CMK (cell line): Measurements from ENCODE around the gene KCNK7.
"Not testable (repeated sequence)": the region's sequence is repeated elsewhere in the genome, so short reads cannot be mapped to it uniquely, and the experiment has no call there.

ENCODE experiments used
- DNase-seq: peaks from one replicate; pipeline ENCODE4 v3.0.0-alpha.2; 2010; ENCODE audit warnings: low read depth

KCNK7 gene

DNA sequence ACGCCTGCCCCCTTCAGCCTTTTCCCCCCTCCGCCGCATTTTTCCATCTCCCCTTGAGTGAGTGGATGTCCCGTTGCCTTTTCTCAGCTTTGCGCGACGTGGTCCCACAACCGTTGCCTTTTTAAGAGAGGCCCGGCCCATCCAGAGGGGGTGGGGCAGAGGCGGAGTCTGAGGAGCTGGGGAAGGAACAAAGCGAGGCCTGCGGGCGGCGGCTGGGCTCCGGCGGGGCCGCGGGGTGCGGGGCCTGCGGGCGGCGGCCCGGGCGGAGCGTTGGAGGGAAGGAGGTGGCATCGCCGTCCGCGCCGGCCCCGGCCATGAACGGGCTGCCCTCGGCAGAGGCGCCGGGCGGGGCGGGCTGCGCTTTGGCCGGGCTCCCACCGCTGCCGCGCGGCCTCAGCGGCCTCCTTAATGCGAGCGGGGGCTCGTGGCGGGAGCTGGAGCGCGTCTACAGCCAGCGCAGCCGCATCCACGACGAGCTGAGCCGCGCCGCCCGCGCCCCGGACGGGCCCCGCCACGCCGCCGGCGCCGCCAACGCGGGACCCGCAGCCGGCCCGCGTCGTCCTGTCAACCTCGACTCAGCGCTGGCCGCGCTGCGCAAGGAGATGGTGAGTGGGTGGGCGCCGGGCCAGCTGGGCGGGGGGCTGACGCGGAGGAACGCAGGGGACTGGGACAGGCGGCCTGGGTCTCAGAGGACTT is 23.1 kb downstream of the KCNK7 start, which contains the start of gene FAM89B:
FAM89B (plus strand) TSS at position 183 of the 696 bp plus-strand sequence; CDS start at position 315, 132 bp downstream.
- no peak for DNase-seq

DNA sequence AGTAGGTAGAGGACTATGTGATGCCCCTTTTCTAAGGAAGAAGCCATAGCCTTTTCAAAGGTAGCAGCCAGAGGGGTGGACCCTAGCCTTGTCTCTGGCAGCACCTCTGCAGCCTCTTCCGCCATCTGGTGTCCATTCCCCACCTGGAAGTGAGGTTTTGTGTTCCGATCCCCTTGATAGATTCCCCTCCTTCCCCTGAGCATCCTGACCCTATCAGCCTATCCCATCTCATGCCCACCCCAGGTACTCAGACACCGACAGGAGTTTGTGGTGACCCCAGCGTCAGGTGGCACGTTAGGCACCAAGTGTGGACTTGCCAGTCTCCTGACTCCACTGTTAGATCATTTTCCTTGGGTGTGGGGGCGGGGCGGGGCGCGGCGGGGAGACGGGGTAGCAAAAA is 23.7 kb downstream of the KCNK7 start:
- DNase-seq = no peak

DNA sequence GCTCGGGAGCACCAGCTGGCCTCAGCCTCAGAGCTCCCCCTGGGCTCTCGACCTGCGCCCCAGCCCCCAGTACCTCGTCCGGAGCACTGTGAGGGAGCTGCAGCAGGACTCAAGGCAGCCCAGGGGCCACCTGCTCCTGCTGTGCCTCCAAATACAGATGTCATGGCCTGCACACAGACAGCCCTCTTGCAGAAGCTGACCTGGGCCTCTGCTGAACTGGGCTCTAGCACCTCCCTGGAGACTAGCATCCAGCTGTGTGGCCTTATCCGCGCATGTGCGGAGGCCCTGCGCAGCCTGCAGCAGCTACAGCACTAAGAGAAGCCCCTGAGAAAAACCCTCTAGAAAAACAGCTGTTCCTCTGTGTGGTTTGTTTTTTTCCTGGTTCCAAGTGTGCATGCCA is 24.2 kb downstream of the KCNK7 start:
- no peak for DNase-seq

DNA sequence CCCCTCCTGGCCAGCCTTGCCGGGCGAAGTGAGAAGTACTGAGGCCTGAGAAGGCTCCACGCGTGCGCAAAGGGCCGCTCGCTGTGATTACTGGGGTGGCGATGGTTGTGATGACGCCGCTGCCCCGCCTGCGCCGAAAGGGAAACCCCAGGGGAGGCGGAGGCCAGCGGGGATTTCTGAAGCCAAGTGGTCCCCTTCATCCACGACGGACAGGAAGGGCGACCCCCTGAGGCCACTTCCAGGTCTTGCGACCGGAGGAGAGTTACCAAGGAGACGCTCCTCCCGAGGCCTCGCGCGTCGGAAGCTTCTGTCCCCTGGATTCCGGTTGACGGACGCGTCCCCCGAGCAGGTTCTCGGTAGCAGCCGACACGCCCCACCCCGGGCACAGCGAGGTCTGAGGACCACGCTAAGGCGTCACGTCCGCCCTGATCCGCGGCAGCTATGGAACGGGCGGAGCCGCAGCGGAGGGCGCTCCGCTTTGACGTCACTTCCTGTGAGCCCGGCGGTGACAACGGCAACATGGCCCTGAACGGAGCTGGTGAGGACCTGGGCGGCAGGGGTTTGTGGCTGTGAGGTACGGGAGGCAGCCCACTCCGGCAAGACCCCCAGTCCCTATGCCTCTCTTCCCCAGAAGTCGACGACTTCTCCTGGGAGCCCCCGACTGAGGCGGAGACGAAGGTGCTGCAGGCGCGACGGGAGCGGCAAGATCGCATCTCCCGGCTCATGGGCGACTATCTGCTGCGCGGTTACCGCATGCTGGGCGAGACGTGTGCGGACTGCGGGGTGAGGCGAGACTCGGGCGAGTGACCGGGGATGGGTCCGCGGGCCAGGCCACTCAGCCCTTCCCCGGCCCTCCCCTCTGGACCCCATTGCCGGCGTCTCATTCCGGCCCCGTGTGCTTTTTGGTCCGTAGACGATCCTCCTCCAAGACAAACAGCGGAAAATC is 25.4 kb downstream of the KCNK7 start, which contains the start of gene ZNRD2:
ZNRD2 (plus strand) TSS at position 505 of the 946 bp plus-strand sequence; CDS start at position 520, 15 bp downstream.
- DNase-seq = peak; percentile 99

DNA sequence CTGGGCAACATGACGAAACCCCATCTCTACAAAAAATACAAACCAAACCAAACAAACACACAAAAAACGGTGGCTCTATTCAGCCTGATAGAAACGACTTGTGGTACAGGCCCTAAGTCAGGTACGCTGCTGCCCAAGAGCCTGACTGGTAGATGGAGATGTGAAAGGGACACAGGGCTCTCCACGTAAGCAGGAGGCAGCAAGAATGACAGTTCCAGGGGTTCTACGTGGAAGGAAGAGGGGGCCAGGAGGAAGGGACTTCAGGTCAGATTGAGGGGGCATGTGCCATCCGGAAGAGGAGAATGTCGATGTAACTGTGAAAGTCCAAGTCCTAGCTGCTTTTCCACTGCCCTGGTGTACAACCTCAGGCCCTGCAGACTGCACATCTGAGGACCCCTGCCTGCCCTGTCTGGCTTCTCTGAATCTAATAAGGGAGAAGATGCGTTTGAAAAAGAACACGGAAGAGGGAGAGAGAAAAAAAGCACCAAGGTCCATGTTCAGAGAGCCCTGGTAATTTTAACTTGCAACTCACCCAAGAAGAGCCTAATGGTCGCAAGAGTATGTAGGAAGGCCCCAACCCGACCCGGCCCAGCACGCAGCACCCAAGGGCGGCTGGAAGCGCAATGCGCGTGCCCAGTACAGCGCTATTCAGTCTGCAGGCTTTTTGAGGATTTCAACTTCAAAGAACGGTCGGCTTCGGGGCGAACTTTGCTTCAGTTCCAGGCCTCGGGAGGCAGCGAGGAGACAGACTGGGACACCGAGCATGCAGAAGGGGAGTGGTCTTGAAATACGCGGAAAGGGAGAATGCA is 26.2 kb downstream of the KCNK7 start:
- no peak for DNase-seq

DNA sequence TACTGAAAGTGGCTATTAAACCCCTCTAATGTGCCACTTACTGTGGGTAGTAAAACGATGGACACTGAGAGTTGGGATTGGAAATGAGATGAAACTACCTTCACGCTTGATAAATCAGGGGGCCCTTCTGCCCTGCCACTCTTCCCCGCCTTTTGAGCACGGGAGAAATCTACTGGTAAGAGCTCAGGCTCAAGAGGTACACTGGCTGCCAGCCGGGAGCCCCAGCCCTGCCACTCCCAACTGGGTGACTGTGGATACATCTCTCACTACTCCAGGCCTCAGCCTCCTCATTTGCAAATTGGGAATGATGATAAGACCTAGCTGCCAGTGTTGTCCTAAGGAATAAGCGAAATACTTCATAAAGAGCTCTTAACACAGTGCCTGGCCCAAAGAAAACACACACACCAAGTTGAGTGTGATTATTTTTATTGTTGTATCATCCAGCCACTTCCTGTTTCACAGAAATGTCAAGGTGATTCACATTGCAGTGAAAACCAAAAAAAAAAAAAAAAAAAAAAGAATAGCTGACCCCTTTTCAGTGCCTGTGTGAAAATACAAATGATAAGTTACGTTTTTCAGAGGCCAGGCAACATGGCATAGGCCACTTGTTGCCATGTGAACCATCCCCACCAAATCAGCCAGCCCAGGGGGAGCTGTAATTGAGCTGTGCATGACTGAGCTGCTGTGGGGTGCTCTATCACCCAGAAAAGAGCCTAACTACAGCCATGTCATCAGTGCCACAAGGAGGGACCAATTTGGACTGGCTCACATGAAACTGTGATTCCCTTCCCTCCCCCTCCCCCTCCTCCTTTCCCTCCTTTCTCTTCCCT is 29.8 kb downstream of the KCNK7 start:
- DNase-seq = no peak

DNA sequence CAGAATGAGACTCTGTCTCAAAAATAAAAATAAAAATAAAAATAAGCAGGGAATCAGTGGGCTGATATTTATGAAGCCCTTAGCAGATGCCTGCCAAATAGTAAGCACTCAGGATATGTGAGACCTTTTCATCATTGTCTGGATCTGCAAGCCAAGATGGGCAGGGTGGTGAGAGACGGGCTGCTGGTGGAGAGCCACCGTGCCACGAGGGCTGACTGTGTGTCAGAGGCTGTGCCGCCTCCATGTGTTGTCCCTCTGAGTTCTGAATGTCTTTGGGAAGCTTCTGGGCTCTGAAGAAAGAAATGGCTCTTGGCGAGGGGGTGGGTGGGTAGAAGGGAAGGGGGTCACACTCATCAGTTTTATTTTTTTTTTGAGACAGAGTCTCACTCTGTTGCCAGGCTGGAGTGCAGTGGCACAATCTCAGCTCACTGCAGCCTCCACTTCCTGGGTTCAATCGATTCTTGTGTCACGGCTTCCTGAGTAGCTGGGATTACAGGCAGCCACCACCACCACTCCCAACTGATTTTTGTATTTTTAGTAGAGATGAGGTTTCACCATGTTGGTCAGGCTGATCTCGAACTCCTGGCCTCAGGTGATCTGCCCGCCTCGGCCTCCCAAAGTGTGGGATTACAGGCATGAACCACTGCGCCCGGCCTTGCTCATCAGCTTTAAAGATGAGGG is 30.6 kb downstream of the KCNK7 start:
- not testable (repeated sequence) for DNase-seq

DNA sequence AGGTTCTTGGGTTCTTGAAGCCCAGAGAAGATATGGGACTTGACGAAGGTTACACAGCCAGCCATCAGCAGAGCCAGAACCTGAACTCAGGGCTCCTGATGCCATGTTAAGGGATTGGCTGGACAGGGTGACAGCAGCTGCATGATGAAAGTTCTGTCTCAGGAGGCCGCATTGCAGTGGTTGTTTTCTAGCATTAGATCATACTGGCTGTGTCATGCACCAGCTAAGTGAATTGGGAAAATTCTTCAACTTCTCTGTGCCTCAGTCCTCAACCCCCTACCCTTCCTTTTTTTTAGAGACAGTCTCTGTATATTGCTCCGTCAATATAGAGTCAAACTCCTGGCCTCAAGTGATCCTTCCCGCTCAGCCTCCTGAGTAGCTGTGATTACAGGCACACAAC is 32.0 kb downstream of the KCNK7 start:
- no peak for DNase-seq

DNA sequence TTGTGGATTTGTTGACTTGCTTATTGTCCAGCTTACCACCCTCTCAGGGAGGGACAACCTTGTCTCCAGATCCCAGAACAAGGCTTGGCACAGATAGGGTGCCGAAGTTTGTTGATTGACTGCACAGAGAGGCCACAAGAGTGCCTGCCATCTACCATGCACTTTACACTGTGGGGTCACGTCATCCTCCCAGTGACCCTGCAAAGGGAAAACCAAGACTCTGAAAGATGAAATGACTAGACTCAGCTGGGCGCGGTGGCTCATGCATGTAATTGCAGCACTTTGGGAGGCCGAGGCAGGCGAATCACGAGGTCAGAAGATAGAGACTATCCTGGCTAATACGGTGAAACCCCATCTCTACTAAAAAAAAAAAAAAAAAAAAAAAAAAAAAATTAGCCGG is 32.8 kb downstream of the KCNK7 start:
- no peak for DNase-seq

DNA sequence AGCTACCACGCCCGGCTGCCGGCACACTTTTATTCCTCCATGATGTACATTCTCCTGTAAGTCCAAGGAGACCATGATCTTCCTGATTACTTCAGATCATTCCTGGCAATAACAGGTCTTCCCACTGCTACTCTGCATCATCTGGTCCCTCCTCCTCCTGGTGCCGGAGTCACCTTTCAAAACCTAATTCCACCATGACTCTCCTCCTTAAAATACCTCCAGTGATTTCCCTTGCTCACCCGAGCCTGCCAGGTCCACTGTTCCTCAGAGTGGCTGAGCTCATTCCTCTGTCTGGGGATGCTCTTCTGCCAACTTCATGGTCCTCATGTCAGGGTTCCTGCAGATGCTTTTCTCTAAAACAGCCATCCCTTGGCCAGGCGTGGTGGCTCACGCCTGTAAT is 33.6 kb downstream of the KCNK7 start:
- DNase-seq = no peak

DNA sequence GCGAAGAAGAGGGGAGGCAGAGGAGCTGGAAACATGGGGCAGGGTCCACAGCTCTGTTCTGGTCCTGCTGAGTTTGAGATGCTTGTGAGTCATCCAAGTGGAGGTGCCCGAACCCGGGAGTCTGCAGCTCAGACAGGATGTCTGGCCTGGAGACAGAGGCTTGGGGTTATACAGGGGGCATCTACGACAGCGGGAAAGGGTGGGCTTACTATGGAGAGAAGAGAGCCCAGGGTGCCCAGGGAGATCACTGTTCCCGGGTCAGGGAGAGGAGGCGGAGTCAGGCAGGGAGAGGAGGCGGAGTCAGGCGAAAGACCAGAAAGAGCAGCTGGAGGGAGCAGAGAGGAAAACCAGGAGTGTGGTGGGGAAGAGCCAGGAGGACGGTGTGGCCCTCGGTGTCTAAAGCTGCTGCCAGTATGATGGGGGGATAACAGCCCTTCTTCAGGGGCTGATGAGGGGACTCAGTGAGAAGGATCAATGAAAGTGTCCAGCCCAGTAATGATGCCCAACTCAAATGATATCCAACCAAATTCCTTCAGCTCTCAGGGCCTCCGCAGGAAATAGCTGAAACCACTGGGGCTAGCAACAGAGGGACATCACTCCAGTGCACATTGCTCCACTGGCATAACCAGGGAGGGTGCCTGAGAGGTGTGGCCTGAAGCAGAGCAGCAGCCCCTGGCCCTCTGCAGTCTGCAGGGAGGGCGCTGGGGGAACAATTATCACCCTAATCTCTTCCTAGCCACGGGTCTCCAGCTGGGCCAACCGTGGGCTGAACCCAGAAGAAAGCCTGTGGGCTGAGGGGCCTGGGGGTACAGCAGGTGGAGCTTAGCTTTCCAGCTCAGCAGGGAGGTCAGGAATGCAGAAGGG is 34.8 kb downstream of the KCNK7 start:
- no peak for DNase-seq

DNA sequence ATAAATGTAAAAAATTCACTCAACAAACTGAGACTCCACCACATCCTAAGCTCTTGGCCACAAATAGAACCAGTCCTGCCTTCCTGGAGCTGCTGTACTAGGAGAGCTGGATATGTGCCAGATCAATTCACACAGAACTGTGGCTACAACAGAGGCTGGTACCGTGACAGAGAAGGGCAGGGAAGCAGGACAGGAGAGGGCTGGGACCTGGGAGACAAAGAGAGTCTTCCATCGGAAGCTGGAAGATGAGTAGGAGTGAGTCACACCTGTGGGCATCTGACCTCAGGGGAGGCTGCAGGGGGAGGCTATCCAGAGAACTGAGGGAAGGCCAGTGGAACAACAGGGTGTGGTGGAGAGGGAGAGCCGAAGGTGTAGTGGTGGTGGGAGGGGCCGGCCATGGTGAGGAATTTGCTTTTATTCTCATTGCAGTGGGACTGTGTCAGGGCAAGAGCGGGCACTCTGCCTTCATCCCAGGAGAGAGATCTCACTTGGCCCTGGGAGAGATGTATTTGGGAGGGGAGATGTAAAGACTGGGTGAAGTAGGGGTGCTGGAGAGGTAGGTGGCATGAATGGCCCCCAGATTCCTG is 35.6 kb downstream of the KCNK7 start:
- no peak for DNase-seq

DNA sequence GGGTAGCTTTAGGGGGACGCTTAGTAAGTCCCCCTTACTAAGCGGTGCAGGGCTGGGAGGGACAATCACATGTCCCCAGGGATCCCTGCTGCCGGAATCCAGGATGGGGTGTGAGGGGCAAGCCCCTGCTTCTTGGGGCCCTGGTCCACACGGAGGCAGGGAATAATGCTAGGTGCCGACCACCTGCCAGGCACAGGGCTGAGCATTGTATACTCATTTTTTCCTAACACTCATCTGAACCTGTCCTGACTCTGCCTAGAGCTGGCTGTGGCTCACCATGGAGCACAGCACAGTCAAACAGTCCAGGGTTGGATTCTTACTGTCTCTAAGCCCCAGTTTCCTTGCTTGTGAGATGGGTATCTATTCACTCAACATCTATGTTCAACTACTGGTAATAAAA is 36.1 kb downstream of the KCNK7 start:
- DNase-seq = no peak

DNA sequence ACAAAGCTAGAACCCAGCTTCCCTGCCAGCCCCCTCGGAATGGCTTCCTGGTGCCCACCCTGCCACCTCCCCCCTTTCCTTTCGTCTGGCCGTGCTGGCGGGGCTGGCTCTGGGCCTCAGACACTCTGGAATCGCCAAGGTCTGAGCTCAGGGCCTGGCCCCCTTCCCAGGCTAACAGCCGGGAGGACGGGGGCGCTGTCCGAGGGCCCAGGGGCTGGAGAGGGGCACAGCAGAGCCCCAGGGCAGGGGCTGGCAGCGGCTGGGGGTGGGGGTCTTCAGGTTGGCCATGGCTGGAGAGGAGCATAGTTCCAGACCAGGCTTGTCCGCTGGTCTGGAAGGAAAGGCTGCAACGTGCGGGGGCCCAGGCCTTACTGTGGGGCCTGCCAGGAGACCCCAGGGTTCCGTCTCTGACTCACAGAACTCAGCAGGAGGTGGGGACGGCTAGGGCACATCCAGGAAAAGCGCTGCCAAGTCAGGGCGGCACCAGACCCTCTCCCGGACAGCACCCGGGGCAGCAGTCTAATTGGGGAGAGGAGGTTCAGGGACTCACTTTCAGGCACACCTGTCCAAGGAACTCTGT is 36.6 kb downstream of the KCNK7 start:
- DNase-seq = no peak

DNA sequence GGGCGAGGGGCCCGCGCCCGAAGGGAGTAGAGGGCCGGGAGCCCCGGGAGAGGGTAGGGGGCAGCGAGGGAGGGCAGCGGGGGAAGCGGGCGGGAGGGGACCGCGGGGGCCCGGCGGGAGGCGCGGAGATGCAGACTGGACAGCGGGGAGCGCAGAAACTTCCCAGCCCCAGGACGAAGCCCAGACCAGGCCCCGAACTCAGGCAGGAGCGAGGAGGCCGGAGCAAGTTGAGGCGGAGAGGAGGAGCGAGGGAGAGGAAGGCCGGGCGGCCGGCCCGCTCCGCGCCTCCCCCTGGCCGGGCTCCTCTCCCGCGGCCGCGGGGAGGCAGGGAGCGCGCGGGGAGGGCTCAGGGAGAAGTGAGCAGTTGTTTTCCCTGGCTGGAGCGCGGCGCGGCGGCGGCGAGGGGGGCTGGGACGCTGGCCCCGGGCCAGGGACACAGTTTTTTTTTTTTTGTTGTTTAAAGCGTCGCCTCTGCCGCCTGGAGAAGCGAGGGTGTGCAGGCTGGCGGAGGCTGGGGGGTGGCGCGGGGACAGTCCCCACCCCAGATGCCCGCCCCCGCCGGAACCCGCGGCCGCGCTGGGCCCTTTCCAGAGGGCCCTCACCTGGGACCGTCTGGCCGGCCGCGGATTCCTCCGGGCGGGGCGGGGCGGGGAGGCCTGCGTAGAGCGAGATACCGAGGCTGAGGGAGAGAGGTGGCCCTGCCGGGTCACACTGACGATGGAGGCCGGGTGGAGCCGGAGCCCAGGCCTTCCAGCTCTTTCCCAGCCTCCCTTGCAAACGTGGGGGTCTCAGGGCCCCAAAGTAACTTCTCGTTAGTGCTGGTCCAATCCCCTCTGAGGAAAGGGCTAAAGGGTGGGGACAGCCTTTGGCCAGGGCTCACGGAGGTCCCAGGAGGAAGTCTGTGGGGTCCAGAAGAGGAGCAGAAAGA is 37.3 kb downstream of the KCNK7 start, which contains the start of gene LTBP3:
LTBP3 (minus strand) TSS at position 358 of the 928 bp plus-strand sequence. CDS start 400 bp downstream, outside the sequence.
- DNase-seq = no peak

DNA sequence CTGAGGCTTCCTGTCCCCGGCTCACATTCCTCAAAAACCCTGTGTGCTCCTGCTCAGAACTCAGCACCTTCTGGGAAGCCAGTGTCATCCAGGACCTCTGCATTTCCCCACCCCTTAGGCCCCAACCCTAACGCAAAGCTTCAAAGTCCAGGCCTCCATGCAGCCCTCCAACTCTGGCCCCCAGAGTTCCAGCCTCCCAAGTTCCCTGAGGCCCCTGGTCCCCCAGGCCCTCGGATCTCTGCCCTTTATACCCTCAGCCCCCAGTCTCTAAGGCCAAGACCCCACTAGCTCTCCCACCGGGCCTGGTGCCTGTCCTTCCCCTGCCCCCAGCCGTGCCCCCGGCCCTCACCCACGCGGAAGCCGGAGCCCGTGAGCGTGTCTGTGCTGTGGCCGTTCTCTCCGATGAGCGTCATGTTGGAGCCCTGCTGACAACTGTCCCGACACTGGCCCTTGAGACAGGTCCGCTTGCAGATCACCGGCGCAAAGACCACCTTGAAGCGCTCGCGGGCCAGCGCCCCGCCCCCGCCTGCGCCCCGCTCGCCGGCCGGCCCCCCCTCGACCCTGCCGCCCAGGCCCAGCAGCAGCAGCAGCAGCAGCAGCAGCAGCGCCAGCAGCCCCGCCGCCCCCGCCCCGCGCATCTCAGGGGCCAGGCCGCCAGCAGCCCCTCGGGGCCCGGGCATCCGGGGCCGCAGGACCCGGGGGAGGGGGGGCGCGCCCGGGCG is 38.2 kb downstream of the KCNK7 start:
- no peak for DNase-seq
